Ovary (tissue), 9 donors: ENCODE measurements around the gene EPHA2. TPM values are rescaled to one million over a fixed set of nuclear protein-coding genes. Genes with fewer than 3 reads are reported as not detected.

ENCODE experiments used
- DNase-seq, 5 donors: peaks; one replicate each; pipeline ENCODE4 v3.0.0-alpha.2; 2019 to 2020
- H3K27ac ChIP-seq, 2 donors: fragments of 200-600 bp; one replicate each; pipeline versions ENCODE4 v1.5.1 to v1.8.0; 2019 to 2022
- H3K27me3 ChIP-seq: fragments of 200-600 bp; one replicate; pipeline ENCODE4 v1.8.0; 2022
- H3K36me3 ChIP-seq: fragments of 200-600 bp; sonication (generic); one replicate; pipeline ENCODE4 v1.5.1; 2019
- H3K4me1 ChIP-seq: one replicate; pipeline ENCODE4 v1.8.1; 2013; ENCODE audit warnings: mild to moderate bottlenecking, moderate library complexity; ENCODE audit not compliant: insufficient read depth
- H3K4me3 ChIP-seq: fragments of 200-600 bp; sonication (generic); one replicate; pipeline ENCODE4 v1.5.1; 2017
- H3K9me3 ChIP-seq, 2 donors: fragments of 200-600 bp in 1 of 2; sonication (generic) in 1 of 2; one replicate each; pipeline versions ENCODE4 v1.5.1 to v1.8.1; 2013 to 2019; ENCODE audit warnings: mild to moderate bottlenecking in 1 of 2, moderate library complexity in 1 of 2
- CTCF ChIP-seq, 3 donors: fragments of 450-650 bp in 2 of 3; fragments of 200-600 bp in 1 of 3; IDR thresholded peaks; one replicate each; pipeline versions ENCODE4 v1.5.1 to v1.8.0; 2016 to 2022; ENCODE audit warnings: antibody characterized with exemption in 3 of 3, mild to moderate bottlenecking in 1 of 3
- EP300 ChIP-seq: sonication (generic); formaldehyde crosslinking; IDR thresholded peaks from one replicate; pipeline ENCODE4 v1.6.1; 2017; ENCODE audit warnings: antibody characterized with exemption
- POLR2A ChIP-seq: fragments of 450-650 bp; IDR thresholded peaks from one replicate; pipeline ENCODE4 v1.6.1; 2017; ENCODE audit warnings: antibody characterized with exemption, mild to moderate bottlenecking, moderate library complexity
- WGBS, 3 donors: extraction: QIAGEN DNeasy Blood & Tissue Kit in 1 of 3; methylation state at CpG; one replicate each; pipeline versions ENCODE4 v1.1.5 to v1.1.7; 2013 to 2017; 5-methylcytosine and 5-hydroxymethylcytosine counted together
- intact Hi-C, 4 donors: fragments of 100-400 bp; cut with DNase I; formaldehyde crosslinking; loops; one replicate each; pipeline versions ENCODE4 v1.11.0 to v1.15.1; 2022 to 2023
- polyA plus RNA-seq, 2 donors: library from polyadenylated mRNA; stranded (reverse); fragments of 200-250 nt in 1 of 2; fragments of 350-450 nt in 1 of 2; fragmentation: Illumina TruSeq in 1 of 2; extraction: RNeasy Lipid Tissue Mini Kit (QIAGEN cat#74804) in 1 of 2; gene quantifications; one replicate each; pipeline ENCODE4 v1.2.3, GENCODE V29; 2013 to 2014
- total RNA-seq, 7 donors: library from RNA; depleted of rRNA in 2 of 7; stranded (reverse); fragments of >200 nt in 2 of 7; fragmentation: NEBNext Ultra II Directional in 3 of 7; extraction: Animal tissue kit (Norgen Biotek cat#: 25700) in 3 of 7; gene quantifications; one replicate each; pipeline versions ENCODE4 v1.1.0 to v1.2.4, GENCODE V29; 2016 to 2023
- donor health status: DM: no; HTN: no; CAD: no; lungs with moderate emphysema.
- donor health status: DM: no; HTN: no; CAD: no.
- donor health status: Bipolar disorder and iron deficiency.
- donor health status: DM: yes; HTN: yes; CAD: no.
- donor health status: DM: no; HTN: no; CAD: no.
- donor health status: DM: yes; HTN: yes; CAD: no.

EPHA2 gene
- total and polyA plus RNA-seq, 9 donors = 3.8 to 40.7 (median 8.2) TPM

DNA sequence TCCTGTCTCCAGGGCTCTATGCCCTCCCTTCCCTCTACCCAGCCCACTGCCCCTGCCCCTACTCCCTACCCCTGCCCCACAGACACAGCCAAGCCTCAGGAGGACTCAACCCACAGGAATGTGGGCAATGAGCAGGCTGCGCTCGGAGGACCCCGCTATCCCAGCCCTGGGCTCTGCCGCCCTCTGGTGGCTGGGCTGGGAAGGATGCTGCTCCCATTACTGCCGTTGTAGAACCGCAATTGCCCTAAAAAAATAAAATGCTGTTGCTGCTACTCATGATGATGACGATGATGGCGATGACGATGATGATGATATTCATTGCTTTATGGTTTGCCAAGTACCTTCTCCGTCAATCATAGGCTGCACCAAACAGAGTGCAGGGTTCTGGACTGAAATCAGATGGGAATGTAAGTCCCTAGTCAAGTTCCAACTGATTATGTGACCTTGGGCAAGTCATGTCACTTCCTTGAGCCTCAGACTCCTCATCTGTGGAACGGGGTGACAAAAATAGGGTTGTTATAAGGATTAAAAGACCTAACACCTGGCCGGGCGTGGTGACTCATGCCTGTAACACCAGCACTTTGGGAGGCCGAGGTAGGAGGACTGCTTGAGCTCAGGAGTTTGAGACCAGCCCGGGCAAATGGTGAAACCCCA is 32.0 kb upstream of the EPHA2 start:
- no peaks in the 10 kb centered on the region for H3K36me3 ChIP-seq
- intact Hi-C loops = loop anchor here (1.0 to 5.0 kb wide), 3 partner anchors 36 to 109 kb away; no protein-coding TSS in a partner anchor
- DNase-seq = peak; percentile 80 to 89 (median 84)
- no peaks in the 10 kb centered on the region for H3K27me3 ChIP-seq
- no peaks in the 10 kb centered on the region for H3K9me3 ChIP-seq
- no peak overlapping the region for H3K27ac ChIP-seq
- no peak overlapping the region for H3K4me3 ChIP-seq
- TF ChIP-seq CTCF (IDR thresholded peaks at IDR 0.05) (peak; percentile 90 to 99 (median 98)), EP300 (no peak), POLR2A (peak; percentile 22)
- peaks cover 5% of the 10 kb centered on the region for H3K4me1 ChIP-seq
- 21 to 25% (median 24%) methylated on average over 15 of the region's 15 CpGs for WGBS, 3 donors

DNA sequence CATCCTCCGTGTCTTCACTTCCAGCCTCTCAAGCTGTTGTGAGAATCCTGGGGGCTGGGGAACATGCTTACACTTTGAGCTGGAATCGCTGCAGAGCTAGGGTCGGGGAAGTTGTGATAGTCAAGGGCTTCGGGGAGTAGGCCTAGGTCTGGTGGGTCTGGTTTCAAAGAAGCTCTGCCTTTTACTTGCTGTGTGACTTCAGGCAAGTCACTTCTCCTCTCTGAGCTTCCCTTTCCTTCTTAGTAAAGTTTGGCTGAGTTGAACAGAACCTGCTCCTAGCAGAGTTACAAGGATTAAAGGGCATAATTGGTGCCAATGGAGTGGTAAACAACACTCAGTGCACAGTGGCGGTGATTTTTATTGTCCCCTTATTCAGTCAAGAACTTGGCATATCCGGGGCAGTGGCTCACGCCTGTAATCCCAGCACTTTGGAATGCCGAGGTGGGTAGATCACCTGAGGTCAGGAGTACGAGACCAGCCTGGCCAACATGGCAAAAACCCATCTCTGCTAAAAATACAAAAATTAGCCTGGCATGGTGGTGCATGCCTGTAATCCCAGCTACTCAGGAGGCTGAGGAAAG is 30.9 kb upstream of the EPHA2 start:
- H3K4me1 ChIP-seq = peaks cover 8% of the 10 kb centered on the region
- 88 to 94% (median 88%) methylated on average over 9 of the region's 9 CpGs for WGBS, 3 donors
- no peaks in the 10 kb centered on the region for H3K27me3 ChIP-seq
- no peak overlapping the region for H3K27ac ChIP-seq
- no peaks in the 10 kb centered on the region for H3K36me3 ChIP-seq
- DNase-seq = no peak
- intact Hi-C loops = loop anchor here in 1 of 4 donors (5.0 kb wide), 1 partner anchor 34 kb away; no protein-coding TSS in a partner anchor
- no peak overlapping the region for H3K4me3 ChIP-seq
- H3K9me3 ChIP-seq = no peaks in the 10 kb centered on the region
- no peak for TF ChIP-seq CTCF (IDR thresholded peaks at IDR 0.05)
- no peak for TF ChIP-seq POLR2A
- no peak for TF ChIP-seq EP300

- TF ChIP-seq EP300 (no peak), POLR2A (no peak), CTCF (IDR thresholded peaks at IDR 0.05) (no peak)
- H3K4me1 ChIP-seq = peaks cover 16% of the 10 kb centered on the region
- WGBS, 3 donors = 94 to 97% (median 95%) methylated on average over 9 to 10 of the region's 10 CpGs
- no peaks in the 10 kb centered on the region for H3K27me3 ChIP-seq
- no peaks in the 10 kb centered on the region for H3K36me3 ChIP-seq
- H3K9me3 ChIP-seq = no peaks in the 10 kb centered on the region
- peak overlapping the region in 1 of 2 donors; percentile 38 for H3K27ac ChIP-seq
- DNase-seq = no peak
- no peak overlapping the region for H3K4me3 ChIP-seq
- intact Hi-C loops = loop anchor here in 2 of 4 donors (2.0 to 5.0 kb wide), 3 partner anchors 32 to 172 kb away; no protein-coding TSS in a partner anchor
These were observed 28.9 kb upstream of the EPHA2 start for GRCh38 chr1:16184557-16185303.

DNA sequence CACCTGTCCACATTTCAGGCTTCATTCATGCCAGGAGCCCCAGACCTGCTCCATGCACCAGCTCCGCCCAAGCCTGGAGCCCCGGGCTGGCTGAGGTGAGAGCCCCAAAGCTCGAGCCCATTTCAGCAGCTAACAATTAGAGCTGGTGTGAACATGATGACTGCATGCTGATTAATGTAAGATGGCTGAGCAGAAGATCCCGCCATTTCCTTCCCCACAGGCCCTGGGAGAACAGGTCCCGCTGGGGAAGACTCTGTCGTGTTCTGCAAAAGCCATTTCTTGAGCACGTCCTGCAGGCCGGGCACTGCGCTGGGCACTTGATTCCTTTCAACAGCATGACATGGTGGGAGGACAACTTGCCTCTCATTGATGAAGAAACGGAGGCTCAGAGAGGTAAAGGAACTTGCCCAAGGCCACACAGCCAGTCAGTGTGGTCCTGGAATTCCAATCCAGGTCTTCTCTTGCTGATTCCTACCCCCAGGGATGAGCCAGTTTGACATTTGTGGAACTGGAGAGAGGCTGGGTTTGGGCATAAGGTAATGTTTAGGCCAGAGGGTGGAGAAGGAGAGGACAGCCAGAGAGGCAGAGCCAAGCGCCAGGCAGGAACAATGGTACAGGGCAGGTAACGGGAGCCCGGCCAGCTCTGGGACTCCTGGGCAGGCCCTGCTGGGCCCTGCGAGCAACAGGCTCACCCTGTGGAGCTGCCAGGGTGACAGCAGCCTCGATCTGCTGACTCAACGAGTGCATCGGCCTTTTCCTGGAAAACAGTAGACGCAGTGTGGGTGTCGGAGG is 28.1 kb upstream of the EPHA2 start:
- TF ChIP-seq CTCF (IDR thresholded peaks at IDR 0.05) (no peak), EP300 (no peak), POLR2A (no peak)
- WGBS, 3 donors = 90% methylated on average over 19 of the region's 19 CpGs
- peak in 1 of 5 donors; percentile 40 for DNase-seq
- peaks cover 16% of the 10 kb centered on the region for H3K4me1 ChIP-seq
- no peaks in the 10 kb centered on the region for H3K36me3 ChIP-seq
- no peaks in the 10 kb centered on the region for H3K9me3 ChIP-seq
- no peaks in the 10 kb centered on the region for H3K27me3 ChIP-seq
- intact Hi-C loops = loop anchor here in 2 of 4 donors (2.0 to 5.0 kb wide), 2 partner anchors 101 to 172 kb away; no protein-coding TSS in a partner anchor
- H3K27ac ChIP-seq = no peak overlapping the region
- H3K4me3 ChIP-seq = no peak overlapping the region
